KMS-11 (cell line): ENCODE results near the gene GNA12.
"Not testable (repeated sequence)": the region's sequence is repeated elsewhere in the genome, so short reads cannot be mapped to it uniquely, and the experiment has no call there.

Experiments used
- H2AFZ ChIP-seq: fragments of 200-600 bp; sonication (generic); 2 replicates; pipeline ENCODE4 v1.6.1; 2016; ENCODE audit warnings: antibody characterized with exemption, mixed run types, low read depth
- H3K27ac ChIP-seq: fragments of 200-600 bp; sonication (generic); 2 replicates; pipeline ENCODE4 v1.6.1; 2016; ENCODE audit warnings: mild to moderate bottlenecking, mixed run types
- H3K27me3 ChIP-seq: fragments of 200-600 bp; sonication (generic); 2 replicates; pipeline ENCODE4 v1.6.1; 2017; ENCODE audit warnings: mild to moderate bottlenecking, low read depth, mixed run types, moderate library complexity; ENCODE audit not compliant: insufficient read depth
- H3K36me3 ChIP-seq: fragments of 200-600 bp; sonication (generic); 2 replicates; pipeline ENCODE4 v1.6.1; 2017; ENCODE audit warnings: mild to moderate bottlenecking, mixed run types; ENCODE audit not compliant: insufficient read depth
- H3K4me1 ChIP-seq: fragments of 200-600 bp; sonication (generic); 2 replicates; pipeline ENCODE4 v1.6.1; 2016; ENCODE audit warnings: mild to moderate bottlenecking, low read depth, mixed run types; ENCODE audit not compliant: poor library complexity, severe bottlenecking
- H3K4me2 ChIP-seq: fragments of 200-600 bp; sonication (generic); 2 replicates; pipeline ENCODE4 v1.7.0; 2016; ENCODE audit warnings: mild to moderate bottlenecking, mixed run types
- H3K4me3 ChIP-seq: fragments of 200-600 bp; sonication (generic); IDR thresholded peaks from 2 replicates; pipeline ENCODE4 v1.6.1; 2017; ENCODE audit warnings: low read depth, low read length, mixed read lengths; ENCODE audit not compliant: insufficient read depth
- H3K79me2 ChIP-seq: fragments of 200-600 bp; sonication (generic); 2 replicates; pipeline ENCODE4 v1.6.1; 2016; ENCODE audit warnings: low read depth, mixed run types; ENCODE audit not compliant: insufficient read depth
- H3K9ac ChIP-seq: fragments of 200-600 bp; sonication (generic); 2 replicates; pipeline ENCODE4 v1.6.1; 2016; ENCODE audit warnings: mild to moderate bottlenecking, mixed run types
- H4K20me1 ChIP-seq: fragments of 200-600 bp; sonication (generic); 2 replicates; pipeline ENCODE4 v1.6.1; 2016; ENCODE audit warnings: mild to moderate bottlenecking, mixed run types; ENCODE audit not compliant: insufficient read depth
- TF ChIP-seq, protein P1 (sequence below): fragments of 200-600 bp; sonication (generic); conservative IDR thresholded peaks from 2 replicates; pipeline ENCODE4 v1.6.1; 2017; ENCODE audit warnings: low read depth, mild to moderate bottlenecking, antibody characterized with exemption, low read length, moderate library complexity, mixed read lengths

GNA12 gene

DNA sequence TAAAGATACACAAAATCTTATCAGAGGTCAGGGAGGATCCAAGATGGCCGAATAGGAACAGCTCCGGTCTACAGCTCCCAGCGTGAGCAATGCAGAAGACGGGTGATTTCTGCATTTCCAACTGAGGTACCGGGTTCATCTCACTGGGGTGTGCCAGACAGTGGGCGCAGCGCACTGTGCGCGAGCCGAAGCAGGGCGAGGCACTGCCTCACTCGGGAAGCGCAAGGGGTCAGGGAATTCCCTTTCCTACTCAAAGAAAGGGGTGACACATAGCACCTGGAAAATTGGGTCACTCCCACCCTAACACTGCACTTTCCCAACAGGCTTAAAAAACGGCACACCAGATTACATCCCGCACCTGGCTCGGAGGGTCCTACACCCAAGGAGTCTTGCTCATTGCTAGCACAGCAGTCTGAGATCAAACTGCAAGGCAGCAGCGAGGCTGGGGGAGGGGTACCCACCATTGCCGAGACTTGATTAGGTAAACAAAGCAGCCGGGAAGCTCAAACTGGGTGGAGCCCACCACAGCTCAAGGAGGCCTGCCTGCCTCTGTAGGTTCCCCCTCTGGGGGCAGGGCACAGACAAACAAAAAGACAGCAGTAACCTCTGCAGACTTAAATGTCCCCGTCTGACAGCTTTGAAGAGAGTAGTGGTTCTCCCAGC is 100.5 kb downstream of the GNA12 start:
- H3K79me2 ChIP-seq, H3K27ac ChIP-seq, H3K4me3 ChIP-seq, H4K20me1 ChIP-seq, H3K9ac ChIP-seq, H3K27me3 ChIP-seq, H3K4me1 ChIP-seq, H3K4me2 ChIP-seq, H2AFZ ChIP-seq, H3K36me3 ChIP-seq: not testable (repeated sequence)

DNA sequence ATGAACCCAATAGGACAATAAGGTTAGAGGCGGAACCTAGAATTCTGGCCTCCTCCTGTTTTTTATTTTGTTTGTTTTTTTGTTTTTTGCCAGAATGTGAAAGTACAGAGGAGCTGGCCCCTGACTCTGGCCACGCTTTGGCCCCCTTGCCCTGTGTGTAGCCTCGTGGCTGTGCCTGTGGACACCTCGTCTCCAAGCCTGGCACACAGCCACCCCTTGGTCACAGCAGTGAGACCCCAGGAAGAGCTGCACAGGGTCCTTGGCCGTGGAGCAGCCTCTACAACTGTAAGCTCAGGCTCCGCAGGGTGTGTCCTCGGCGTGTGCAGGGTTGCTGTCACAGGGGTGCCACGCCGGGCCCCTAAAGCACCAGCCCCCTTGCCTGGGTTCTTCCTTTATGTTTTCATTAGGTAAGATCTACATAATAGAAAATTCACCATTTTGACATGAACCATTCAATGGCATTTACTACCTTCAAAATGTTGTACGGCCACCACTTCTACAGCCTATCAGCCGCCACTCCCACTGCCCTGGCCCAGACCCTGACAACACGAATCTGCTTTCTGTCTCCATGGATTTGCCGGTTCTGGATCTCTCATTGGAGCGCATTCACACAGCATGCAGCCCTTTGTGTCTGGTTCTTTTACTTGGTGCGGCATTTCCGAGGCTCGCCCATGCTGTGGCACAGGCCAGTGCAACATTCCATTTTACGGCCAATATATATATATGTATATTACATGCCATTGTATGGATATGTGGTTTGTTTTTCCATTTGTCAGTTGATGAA is 105.2 kb downstream of the GNA12 start:
- H3K4me3 ChIP-seq = no peak overlapping the region
- H2AFZ ChIP-seq = no peak overlapping the region
- no peak overlapping the region for H3K4me2 ChIP-seq
- no peaks in the 10 kb centered on the region for H3K27me3 ChIP-seq
- no peaks in the 10 kb centered on the region for H4K20me1 ChIP-seq
- H3K27ac ChIP-seq = no peak overlapping the region
- no peak overlapping the region for H3K9ac ChIP-seq
- H3K36me3 ChIP-seq = no peaks in the 10 kb centered on the region
- H3K79me2 ChIP-seq = 0 out of 2 replicates have a peak, but pooled peaks cover 4% of the 10 kb centered on the region
- H3K4me1 ChIP-seq = no peaks in the 10 kb centered on the region
- TF ChIP-seq, protein P1, sequence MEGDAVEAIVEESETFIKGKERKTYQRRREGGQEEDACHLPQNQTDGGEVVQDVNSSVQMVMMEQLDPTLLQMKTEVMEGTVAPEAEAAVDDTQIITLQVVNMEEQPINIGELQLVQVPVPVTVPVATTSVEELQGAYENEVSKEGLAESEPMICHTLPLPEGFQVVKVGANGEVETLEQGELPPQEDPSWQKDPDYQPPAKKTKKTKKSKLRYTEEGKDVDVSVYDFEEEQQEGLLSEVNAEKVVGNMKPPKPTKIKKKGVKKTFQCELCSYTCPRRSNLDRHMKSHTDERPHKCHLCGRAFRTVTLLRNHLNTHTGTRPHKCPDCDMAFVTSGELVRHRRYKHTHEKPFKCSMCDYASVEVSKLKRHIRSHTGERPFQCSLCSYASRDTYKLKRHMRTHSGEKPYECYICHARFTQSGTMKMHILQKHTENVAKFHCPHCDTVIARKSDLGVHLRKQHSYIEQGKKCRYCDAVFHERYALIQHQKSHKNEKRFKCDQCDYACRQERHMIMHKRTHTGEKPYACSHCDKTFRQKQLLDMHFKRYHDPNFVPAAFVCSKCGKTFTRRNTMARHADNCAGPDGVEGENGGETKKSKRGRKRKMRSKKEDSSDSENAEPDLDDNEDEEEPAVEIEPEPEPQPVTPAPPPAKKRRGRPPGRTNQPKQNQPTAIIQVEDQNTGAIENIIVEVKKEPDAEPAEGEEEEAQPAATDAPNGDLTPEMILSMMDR = no peak

DNA sequence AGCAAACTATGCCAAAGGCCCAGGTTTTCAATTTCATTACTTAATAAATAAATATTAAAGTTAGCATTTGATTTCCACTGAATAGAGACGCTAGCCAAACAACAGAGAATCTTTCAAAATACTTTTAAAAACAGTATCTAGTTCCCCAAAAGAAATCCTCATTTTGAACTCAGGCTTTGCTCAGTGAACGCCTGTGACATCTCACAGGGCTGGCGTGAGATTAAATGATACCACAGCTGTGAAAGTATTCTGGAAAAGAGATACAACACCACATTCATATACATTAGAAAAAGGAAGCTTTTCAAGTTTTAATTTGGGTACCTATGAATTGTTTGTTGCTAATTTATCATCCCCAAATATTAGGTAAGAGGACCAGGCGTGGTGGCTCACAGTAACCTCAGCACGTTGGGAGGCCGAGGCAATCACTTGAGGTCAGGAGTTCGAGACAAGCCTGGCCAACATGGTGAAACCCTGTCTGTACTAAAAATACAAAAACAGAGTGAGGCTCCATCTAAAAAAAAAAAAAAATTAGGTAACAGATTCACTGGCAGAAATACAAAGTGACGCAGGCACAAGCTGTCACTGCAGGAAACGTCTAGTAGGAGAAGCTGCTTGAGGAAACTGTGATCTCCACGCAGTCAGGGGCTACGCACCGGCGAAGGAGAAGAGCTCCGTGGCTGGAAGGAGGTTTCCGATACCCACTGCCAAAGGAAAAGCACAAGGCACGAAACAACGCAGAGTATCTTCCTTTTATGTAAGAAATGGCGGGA is 106.2 kb downstream of the GNA12 start:
- Histone ChIP-seq H2AFZ (no peak overlapping the region), H3K27me3 (no peaks in the 10 kb centered on the region), H3K4me2 (no peak overlapping the region), H3K4me1 (no peaks in the 10 kb centered on the region), H4K20me1 (no peaks in the 10 kb centered on the region), H3K79me2 (0 out of 2 replicates have a peak, but pooled peaks cover 4% of the 10 kb centered on the region), H3K9ac (no peak overlapping the region), H3K4me3 (no peak overlapping the region), H3K27ac (no peak overlapping the region), H3K36me3 (no peaks in the 10 kb centered on the region)
- TF ChIP-seq, protein P1 = no peak

DNA sequence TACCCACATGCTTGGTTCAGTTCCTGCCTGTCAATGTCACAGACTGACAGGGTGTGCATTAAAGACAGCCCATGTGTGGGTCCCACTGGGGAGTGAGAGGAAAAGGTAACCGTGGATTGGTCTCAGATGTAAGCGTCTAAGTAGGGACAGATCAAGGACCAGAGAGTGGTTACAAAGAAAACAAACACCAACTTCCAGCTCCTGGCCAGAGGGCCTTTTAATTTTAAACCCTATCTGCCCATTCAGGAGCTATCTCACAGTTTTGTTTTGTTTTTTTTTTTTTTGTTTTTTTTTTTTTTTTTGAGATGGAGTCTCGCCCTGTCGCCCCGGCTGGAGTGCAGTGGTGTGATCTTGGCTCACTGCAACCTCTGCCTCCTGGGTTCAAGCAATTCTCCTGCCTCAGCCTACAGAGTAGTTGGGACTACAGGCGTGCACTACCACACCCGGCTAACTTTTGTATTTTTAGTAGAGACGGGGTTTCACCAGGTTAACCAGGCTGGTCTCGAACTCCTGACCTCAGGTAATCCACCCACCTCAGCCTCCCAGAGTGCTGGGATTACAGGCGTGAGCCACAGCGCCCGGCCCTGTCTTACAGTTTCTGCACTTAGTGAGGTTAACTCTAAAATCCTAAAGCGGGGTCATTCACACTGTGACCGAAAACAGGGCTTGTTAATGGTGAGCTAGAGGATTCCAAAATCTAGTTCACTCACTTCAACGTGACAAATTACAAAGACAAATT is 106.9 kb downstream of the GNA12 start:
- H3K36me3 ChIP-seq, H3K4me3 ChIP-seq, H4K20me1 ChIP-seq, H3K4me1 ChIP-seq, H3K4me2 ChIP-seq, H3K27me3 ChIP-seq, H3K79me2 ChIP-seq, H3K27ac ChIP-seq, H2AFZ ChIP-seq, H3K9ac ChIP-seq: not testable (repeated sequence)

DNA sequence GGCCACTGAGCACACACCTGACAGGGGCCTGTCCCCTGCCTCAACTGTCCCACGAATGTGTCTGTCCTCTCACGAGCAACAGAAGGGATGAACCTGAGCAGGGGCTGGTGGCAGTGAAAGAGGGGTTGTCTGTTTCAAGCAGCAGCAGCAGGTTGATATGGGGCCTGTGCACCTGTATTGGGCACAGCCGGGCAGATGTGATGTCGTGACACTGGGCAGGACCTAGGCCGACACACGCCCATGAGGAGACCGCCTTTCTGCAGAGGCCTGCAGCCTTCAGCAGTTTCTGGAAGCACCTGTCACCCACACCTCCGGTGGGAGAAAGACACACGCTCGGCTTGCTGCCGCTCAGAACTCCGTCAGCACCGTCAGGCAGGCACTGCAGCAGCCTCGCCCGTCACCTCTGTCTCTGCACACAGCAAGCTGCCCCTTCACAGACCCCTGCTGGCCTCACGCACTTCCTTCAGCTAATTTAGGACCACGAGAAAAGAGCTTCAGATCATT is 107.6 kb downstream of the GNA12 start:
- Histone ChIP-seq H3K4me2 (no peak overlapping the region), H3K9ac (no peak overlapping the region), H3K4me1 (no peaks in the 10 kb centered on the region), H3K79me2 (0 out of 2 replicates have a peak, but pooled peaks cover 4% of the 10 kb centered on the region), H3K27ac (no peak overlapping the region), H3K27me3 (no peaks in the 10 kb centered on the region), H3K4me3 (no peak overlapping the region), H4K20me1 (no peaks in the 10 kb centered on the region), H2AFZ (no peak overlapping the region), H3K36me3 (no peaks in the 10 kb centered on the region)
- TF ChIP-seq, protein P1 = no peak
